Calu3 (cell line): ENCODE data around the gene TMEM161A. TPM values are rescaled to one million over a fixed set of nuclear protein-coding genes. Genes with fewer than 3 reads are reported as not detected.

ENCODE experiments used
- BruUV-seq: library from RNA; stranded (reverse); fragments of 400-500 nt; replicated peaks from 2 replicates; lab custom pipeline; 2021; lab: Mats Ljungman, UMichigan
- CTCF ChIA-PET: fragments of 300-600 bp; sonication (Branson Sonifier 250); formaldehyde crosslinking; loops from one replicate; lab custom pipeline; 2022; ENCODE audit warnings: antibody characterized with exemption; lab: Charles Lee
- DNase-seq: peaks from one replicate; pipeline ENCODE4 v3.0.0; 2022
- H3K27ac Mint-ChIP-seq: one replicate; pipeline ENCODE4 v1.8.0; 2022; ENCODE audit warnings: mixed read lengths; ENCODE audit not compliant: unreplicated experiment
- H3K27me3 Mint-ChIP-seq: one replicate; pipeline ENCODE4 v1.8.0; 2022; ENCODE audit warnings: mixed read lengths; ENCODE audit not compliant: unreplicated experiment
- H3K36me3 Mint-ChIP-seq: one replicate; pipeline ENCODE4 v1.8.0; 2022; ENCODE audit warnings: mild to moderate bottlenecking, moderate library complexity, mixed read lengths; ENCODE audit not compliant: insufficient read depth, unreplicated experiment
- H3K4me1 Mint-ChIP-seq: one replicate; pipeline ENCODE4 v1.8.0; 2022; ENCODE audit warnings: mild to moderate bottlenecking, low read depth, mixed read lengths; ENCODE audit not compliant: unreplicated experiment
- H3K4me3 Mint-ChIP-seq: one replicate; pipeline ENCODE4 v1.8.0; 2022; ENCODE audit warnings: mild to moderate bottlenecking, low read depth, moderate library complexity, mixed read lengths; ENCODE audit not compliant: unreplicated experiment
- H3K9me3 Mint-ChIP-seq: one replicate; pipeline ENCODE4 v1.8.0; 2022; ENCODE audit warnings: low read depth, mixed read lengths; ENCODE audit not compliant: unreplicated experiment
- intact Hi-C: fragments of 100-400 bp; cut with micrococcal nuclease; formaldehyde crosslinking; loops from one replicate; pipeline ENCODE4 v1.10.0; 2022; ENCODE audit not compliant: unreplicated experiment
- total RNA-seq: library from RNA; stranded (reverse); gene quantifications from 2 replicates; pipeline ENCODE4 v1.2.3, GENCODE V29; 2022
- TF ChIP-seq, protein P1 (sequence below): fragments of 200-600 bp; IDR thresholded peaks from one replicate; pipeline ENCODE4 v1.8.0; 2022; ENCODE audit warnings: antibody characterized with exemption; ENCODE audit not compliant: unreplicated experiment

The TMEM161A gene
- total RNA-seq, 1 experiment from 2014 or later = 28.9 TPM

DNA sequence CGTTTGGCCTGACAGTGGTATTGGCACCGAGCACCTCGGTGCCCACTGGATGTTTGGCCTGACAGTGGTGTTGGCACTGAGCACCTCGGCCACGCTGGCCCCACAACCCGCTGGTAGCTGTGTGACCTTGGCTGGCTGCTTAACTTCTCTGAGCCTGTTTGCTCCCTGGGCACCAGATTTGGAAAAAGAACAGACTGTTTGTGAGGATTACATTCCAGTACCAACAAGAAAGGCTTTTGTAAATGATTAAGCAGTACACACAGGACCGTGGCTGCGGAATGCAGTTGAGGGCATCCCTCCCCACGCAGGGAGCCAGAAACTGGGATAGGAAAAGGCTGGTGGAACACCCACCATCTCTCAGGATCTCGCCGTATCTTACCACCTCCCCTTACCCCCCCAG, 42.6 kb downstream of the TMEM161A start:
- no peak for DNase-seq
- Mint-ChIP-seq H3K27ac (no peak overlapping the region), H3K9me3 (no peaks in the 10 kb centered on the region), H3K27me3 (no peaks in the 10 kb centered on the region), H3K4me3 (no peak overlapping the region), H3K36me3 (no peaks in the 10 kb centered on the region), H3K4me1 (peaks cover 6% of the 10 kb centered on the region)
- CTCF ChIA-PET = no interaction called here
- intact Hi-C loops = no loop called here
- BruUV-seq = no TSS peak
- TF ChIP-seq, protein P1, sequence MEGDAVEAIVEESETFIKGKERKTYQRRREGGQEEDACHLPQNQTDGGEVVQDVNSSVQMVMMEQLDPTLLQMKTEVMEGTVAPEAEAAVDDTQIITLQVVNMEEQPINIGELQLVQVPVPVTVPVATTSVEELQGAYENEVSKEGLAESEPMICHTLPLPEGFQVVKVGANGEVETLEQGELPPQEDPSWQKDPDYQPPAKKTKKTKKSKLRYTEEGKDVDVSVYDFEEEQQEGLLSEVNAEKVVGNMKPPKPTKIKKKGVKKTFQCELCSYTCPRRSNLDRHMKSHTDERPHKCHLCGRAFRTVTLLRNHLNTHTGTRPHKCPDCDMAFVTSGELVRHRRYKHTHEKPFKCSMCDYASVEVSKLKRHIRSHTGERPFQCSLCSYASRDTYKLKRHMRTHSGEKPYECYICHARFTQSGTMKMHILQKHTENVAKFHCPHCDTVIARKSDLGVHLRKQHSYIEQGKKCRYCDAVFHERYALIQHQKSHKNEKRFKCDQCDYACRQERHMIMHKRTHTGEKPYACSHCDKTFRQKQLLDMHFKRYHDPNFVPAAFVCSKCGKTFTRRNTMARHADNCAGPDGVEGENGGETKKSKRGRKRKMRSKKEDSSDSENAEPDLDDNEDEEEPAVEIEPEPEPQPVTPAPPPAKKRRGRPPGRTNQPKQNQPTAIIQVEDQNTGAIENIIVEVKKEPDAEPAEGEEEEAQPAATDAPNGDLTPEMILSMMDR = no peak

DNA sequence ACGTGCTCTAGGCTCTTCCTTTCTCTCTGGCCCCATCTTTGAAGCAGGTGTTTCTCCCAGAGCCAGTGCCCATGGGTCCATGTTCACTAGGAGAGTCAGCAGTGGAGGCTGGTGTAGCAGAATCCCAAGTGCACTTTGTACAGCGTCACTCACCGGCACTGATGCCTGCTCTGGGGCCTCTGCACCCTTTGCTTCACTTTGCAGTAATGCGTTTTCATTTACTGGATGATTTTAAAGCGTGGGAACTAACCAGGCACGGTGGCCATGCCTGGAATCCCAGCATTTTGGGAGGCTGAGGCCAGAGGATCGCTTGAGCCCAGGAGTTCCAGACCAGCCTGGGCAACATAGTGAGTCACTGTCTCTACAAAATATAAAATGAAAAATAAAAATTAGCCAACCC, 43.8 kb downstream of the TMEM161A start:
- CTCF ChIA-PET = no interaction called here
- intact Hi-C loops = no loop called here

DNA sequence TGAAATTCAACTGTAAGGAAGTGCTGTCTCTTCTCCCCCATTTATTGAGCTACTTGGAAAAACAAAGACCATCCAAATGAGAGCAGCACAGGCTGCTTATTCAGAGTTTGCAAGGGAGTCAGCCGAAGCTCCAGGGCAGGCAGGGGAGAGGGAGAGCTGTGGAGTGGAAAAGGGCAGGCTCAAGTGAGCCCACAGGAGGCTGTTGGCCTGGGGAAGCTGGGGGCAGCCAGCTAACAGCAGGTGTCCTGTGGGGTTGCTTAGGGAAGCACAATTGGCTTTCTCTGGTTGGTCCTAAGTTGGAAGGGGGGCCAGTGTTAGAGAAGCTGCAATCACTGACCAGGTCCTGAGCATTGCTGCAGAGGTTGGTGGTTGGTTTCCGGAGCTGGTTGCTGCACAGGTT, 50.6 kb downstream of the TMEM161A start:
- TF ChIP-seq, protein P1 = no peak
- Mint-ChIP-seq H3K4me1 (no peaks in the 10 kb centered on the region), H3K4me3 (no peak overlapping the region), H3K9me3 (no peaks in the 10 kb centered on the region), H3K36me3 (no peaks in the 10 kb centered on the region), H3K27me3 (no peaks in the 10 kb centered on the region), H3K27ac (no peak overlapping the region)
- CTCF ChIA-PET = interaction anchor here (1.1 kb wide), 1 partner anchor 14 kb away, joined by 3 read pairs; no protein-coding TSS in a partner anchor
- intact Hi-C loops = no loop called here
- no peak for DNase-seq
- no TSS peak for BruUV-seq

More for the DNA sequence above, 43.8 kb downstream of the TMEM161A start:
- H3K27ac Mint-ChIP-seq = no peak overlapping the region
- H3K4me3 Mint-ChIP-seq = no peak overlapping the region
- no peaks in the 10 kb centered on the region for H3K27me3 Mint-ChIP-seq
- H3K36me3 Mint-ChIP-seq = no peaks in the 10 kb centered on the region
- no peaks in the 10 kb centered on the region for H3K9me3 Mint-ChIP-seq
- no TSS peak for BruUV-seq
- TF ChIP-seq, protein P1 = no peak
- H3K4me1 Mint-ChIP-seq = peaks cover 6% of the 10 kb centered on the region
- DNase-seq = no peak

DNA sequence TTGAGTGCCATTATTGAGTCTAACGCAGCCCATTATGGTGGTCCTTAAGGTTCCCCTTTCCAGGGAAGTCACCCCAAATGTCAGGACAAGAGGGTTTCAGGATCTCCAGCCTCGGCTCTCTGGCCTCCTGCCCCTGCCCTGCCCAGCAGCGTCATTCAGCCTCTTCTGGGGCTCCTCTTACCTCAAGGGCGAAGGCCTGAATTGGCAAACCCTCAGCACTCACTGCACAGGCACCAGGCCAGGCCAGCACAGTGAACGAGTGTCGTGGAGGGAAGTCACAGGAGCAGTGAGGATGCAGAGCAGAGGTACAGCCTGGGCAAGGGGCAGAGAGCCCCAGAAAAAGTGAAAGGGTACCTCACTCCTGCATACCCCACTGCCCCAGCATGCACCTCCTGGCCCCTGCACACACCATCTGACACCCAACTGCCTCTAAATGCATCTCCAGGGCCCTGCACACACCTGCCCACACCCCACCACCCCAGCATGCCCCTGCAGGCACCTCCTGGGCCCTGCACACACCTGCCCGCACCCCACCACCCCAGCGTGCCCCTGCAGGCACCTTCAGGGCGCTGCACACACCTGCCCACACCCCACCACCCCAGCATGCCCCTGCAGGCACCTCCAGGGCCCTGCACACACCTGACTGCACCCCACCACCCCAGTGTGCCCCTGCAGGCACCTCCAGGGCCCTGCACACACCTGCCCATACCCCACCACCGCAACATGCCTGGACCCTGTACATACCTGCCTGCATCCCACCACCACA, 54.7 kb downstream of the TMEM161A start:
- no peaks in the 10 kb centered on the region for H3K9me3 Mint-ChIP-seq
- no peaks in the 10 kb centered on the region for H3K27me3 Mint-ChIP-seq
- no peak overlapping the region for H3K27ac Mint-ChIP-seq
- H3K36me3 Mint-ChIP-seq = no peaks in the 10 kb centered on the region
- TF ChIP-seq, protein P1 = no peak
- CTCF ChIA-PET = no interaction called here
- H3K4me3 Mint-ChIP-seq = no peak overlapping the region
- BruUV-seq = no TSS peak
- intact Hi-C loops = no loop called here
- no peak for DNase-seq
- H3K4me1 Mint-ChIP-seq = no peaks in the 10 kb centered on the region
